ENCODE results near the gene MTCL1.

DNA sequence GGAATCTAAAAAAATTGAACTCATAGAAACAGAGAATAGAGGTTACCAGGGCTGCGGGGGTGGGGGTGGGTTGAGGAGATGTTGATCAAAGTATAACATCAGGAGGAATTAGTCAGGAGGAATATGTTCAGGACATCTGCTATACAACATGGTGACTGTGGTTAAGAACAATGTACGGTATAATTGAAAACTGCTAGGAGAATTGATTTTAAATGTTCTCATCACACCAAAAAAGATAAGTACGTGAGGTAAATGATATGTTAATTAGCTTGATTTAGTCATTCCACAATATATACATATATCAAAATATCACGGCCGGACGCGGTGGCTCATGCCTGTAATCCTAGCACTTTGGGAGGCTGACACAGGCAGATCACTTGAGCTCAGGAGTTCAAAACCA, 140.2 kb downstream of the MTCL1 start:
- TF ChIP-seq, protein P1, sequence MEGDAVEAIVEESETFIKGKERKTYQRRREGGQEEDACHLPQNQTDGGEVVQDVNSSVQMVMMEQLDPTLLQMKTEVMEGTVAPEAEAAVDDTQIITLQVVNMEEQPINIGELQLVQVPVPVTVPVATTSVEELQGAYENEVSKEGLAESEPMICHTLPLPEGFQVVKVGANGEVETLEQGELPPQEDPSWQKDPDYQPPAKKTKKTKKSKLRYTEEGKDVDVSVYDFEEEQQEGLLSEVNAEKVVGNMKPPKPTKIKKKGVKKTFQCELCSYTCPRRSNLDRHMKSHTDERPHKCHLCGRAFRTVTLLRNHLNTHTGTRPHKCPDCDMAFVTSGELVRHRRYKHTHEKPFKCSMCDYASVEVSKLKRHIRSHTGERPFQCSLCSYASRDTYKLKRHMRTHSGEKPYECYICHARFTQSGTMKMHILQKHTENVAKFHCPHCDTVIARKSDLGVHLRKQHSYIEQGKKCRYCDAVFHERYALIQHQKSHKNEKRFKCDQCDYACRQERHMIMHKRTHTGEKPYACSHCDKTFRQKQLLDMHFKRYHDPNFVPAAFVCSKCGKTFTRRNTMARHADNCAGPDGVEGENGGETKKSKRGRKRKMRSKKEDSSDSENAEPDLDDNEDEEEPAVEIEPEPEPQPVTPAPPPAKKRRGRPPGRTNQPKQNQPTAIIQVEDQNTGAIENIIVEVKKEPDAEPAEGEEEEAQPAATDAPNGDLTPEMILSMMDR (IDR thresholded peaks at IDR 0.05; ENCODE audit: insufficient read depth, low read depth, low read length), result no peak
- no peak for TF ChIP-seq EZH2 (IDR thresholded peaks at IDR 0.05; ENCODE audit: insufficient read depth, low read length)
